Astrocyte (in vitro differentiated cells and primary cell): ENCODE data around the gene DCTN5.

Experiments
- CTCF ChIP-seq: IDR thresholded peaks from 2 replicates; pipeline ENCODE4 v1.5.1; 2011; ENCODE audit warnings: low read depth, mild to moderate bottlenecking, inconsistent platforms, low read length, moderate library complexity; ENCODE audit not compliant: insufficient read depth
- EZH2 ChIP-seq: IDR thresholded peaks from 2 replicates; pipeline ENCODE4 v1.6.1; 2012; ENCODE audit warnings: mild to moderate bottlenecking, low read length, inconsistent platforms; ENCODE audit not compliant: insufficient read depth

DNA sequence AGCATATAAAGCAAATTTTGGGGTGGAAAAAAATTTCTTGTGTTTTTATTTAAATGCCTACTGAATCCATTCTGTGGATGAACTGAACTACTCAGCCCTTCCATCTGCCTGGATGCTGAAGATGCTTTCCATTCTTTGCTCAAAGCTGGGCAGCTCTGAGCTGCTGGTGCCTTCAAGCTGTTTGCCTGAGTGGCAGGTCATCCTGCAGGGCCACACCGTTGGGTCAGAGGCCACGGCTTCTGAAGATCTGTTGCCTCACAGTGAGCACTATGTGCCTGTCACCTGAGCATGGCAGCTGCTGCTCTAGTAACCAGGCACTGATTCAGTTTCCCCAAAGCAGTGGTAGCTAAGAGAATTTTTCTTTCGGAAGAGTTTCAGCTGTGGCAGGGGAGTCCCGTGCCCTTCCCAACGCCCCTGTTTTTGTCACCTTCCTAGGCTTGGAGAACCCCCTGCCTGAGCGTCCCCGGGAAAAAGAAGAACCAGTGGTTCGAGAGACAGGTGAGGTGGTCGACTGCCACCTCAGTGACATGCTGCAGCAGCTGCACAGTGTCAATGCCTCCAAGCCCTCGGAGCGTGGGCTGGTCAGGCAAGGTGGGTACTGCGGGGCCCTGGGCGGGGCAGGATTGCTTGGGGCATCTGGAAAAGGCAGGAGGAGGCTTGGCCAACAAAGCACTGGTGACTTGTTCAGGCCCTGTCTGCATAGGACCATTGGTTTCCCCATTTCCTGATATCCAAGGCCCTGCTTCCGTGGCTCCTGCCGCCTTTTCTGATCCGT is 46.0 kb downstream of the DCTN5 start:
- TF ChIP-seq CTCF (no peak), EZH2 (no peak)
